A673 (cell line): ENCODE measurements around the gene SEC22A. TPM values are rescaled to one million over a fixed set of nuclear protein-coding genes. Genes with fewer than 3 reads are reported as not detected.

Source experiments
- BruUV-seq: library from RNA; stranded (reverse); fragments of 400-500 nt; replicated peaks from 2 replicates; lab custom pipeline; 2021; lab: Mats Ljungman, UMichigan
- CTCF ChIA-PET: fragments of 300-600 bp; sonication (Branson Sonifier 250); formaldehyde crosslinking; loops from one replicate; lab custom pipeline; 2022; ENCODE audit warnings: antibody characterized with exemption; lab: Charles Lee
- POLR2A ChIA-PET: fragments of 300-600 bp; sonication (Branson Sonifier 250); formaldehyde crosslinking; loops from one replicate; lab custom pipeline; 2022; ENCODE audit warnings: antibody characterized with exemption; ENCODE audit not compliant: low non-redundant PET; lab: Charles Lee
- DNase-seq: peaks from one replicate; pipeline ENCODE4 v3.0.0-alpha.2; 2015; ENCODE audit warnings: low spot score
- H3K27ac ChIP-seq: fragments of 200-600 bp; sonication (generic); 2 replicates; pipeline ENCODE4 v1.5.1; 2016; ENCODE audit warnings: mixed run types, low read depth, mild to moderate bottlenecking, mixed read lengths, antibody characterized with exemption, low read length; ENCODE audit not compliant: poor library complexity, severe bottlenecking
- H3K27me3 ChIP-seq: fragments of 200-600 bp; sonication (generic); replicated peaks from 2 replicates; pipeline ENCODE4 v1.6.1; 2017; ENCODE audit warnings: mixed run types, low read depth, mild to moderate bottlenecking, mixed read lengths, antibody characterized with exemption, low read length; ENCODE audit not compliant: insufficient read depth, poor library complexity
- H3K36me3 ChIP-seq: fragments of 200-600 bp; sonication (generic); 2 replicates; pipeline ENCODE4 v1.6.1; 2016; ENCODE audit warnings: mixed run types, mild to moderate bottlenecking, mixed read lengths, antibody characterized with exemption, low read length; ENCODE audit not compliant: insufficient read depth, poor library complexity, severe bottlenecking
- H3K4me1 ChIP-seq: fragments of 200-600 bp; sonication (generic); 2 replicates; pipeline ENCODE4 v1.6.1; 2017; ENCODE audit warnings: mixed run types, mild to moderate bottlenecking, mixed read lengths, antibody characterized with exemption, low read length; ENCODE audit not compliant: insufficient read depth, poor library complexity, severe bottlenecking
- H3K4me3 ChIP-seq: fragments of 200-600 bp; sonication (generic); 2 replicates; pipeline ENCODE4 v1.5.1; 2016; ENCODE audit warnings: low read depth, mixed run types, mild to moderate bottlenecking, mixed read lengths, low read length; ENCODE audit not compliant: poor library complexity, severe bottlenecking
- H3K9me3 ChIP-seq: fragments of 200-600 bp; sonication (generic); 2 replicates; pipeline ENCODE4 v1.6.1; 2016; ENCODE audit warnings: mixed run types, low read depth, mild to moderate bottlenecking, mixed read lengths, antibody characterized with exemption, low read length; ENCODE audit not compliant: poor library complexity, severe bottlenecking
- CTCF ChIP-seq: fragments of 300-800, 200-600 bp; sonication (generic); conservative IDR thresholded peaks from 2 replicates; pipeline ENCODE4 v1.5.1; 2017; ENCODE audit warnings: low read depth, mild to moderate bottlenecking, antibody characterized with exemption, low read length, moderate library complexity, mixed read lengths
- EZH2 ChIP-seq: fragments of 200-600 bp; sonication (generic); IDR thresholded peaks from 2 replicates; pipeline ENCODE4 v1.6.1; 2017; ENCODE audit warnings: borderline replicate concordance, low read depth, mild to moderate bottlenecking, mixed read lengths, antibody characterized with exemption, low read length; ENCODE audit not compliant: poor library complexity, severe bottlenecking
- intact Hi-C: fragments of 100-400 bp; cut with micrococcal nuclease; formaldehyde crosslinking; loops from one replicate; pipeline ENCODE4 v1.10.0; 2022; ENCODE audit not compliant: unreplicated experiment
- total RNA-seq: library from RNA; stranded (reverse); gene quantifications from 2 replicates; pipeline ENCODE4 v1.2.3, GENCODE V29; 2021

SEC22A gene
- total RNA-seq, 1 experiment from 2014 or later = 21.6 TPM

GRCh38 chr3:123279121-123279520, 77.4 kb downstream of the SEC22A start:
- ChIA-PET CTCF (no interaction called here), POLR2A (no interaction called here)
- Histone ChIP-seq H3K4me1 (no peaks in the 10 kb centered on the region), H3K27ac (no peak overlapping the region), H3K9me3 (no peaks in the 10 kb centered on the region), H3K36me3 (no peaks in the 10 kb centered on the region), H3K4me3 (no peak overlapping the region), H3K27me3 (no peaks in the 10 kb centered on the region)
- no peak for TF ChIP-seq EZH2
- TF ChIP-seq CTCF = no peak
- intact Hi-C loops = no loop called here
- no peak for DNase-seq
- no TSS peak for BruUV-seq

GRCh38 chr3:123281406-123281805, 79.7 kb downstream of the SEC22A start:
- Histone ChIP-seq H3K36me3 (no peaks in the 10 kb centered on the region), H3K9me3 (no peaks in the 10 kb centered on the region), H3K27me3 (no peaks in the 10 kb centered on the region), H3K27ac (no peak overlapping the region), H3K4me3 (no peak overlapping the region), H3K4me1 (no peaks in the 10 kb centered on the region)
- ChIA-PET CTCF (no interaction called here), POLR2A (no interaction called here)
- intact Hi-C loops = no loop called here
- no TSS peak for BruUV-seq
- no peak for TF ChIP-seq CTCF
- TF ChIP-seq EZH2 = no peak
- no peak for DNase-seq

DNA sequence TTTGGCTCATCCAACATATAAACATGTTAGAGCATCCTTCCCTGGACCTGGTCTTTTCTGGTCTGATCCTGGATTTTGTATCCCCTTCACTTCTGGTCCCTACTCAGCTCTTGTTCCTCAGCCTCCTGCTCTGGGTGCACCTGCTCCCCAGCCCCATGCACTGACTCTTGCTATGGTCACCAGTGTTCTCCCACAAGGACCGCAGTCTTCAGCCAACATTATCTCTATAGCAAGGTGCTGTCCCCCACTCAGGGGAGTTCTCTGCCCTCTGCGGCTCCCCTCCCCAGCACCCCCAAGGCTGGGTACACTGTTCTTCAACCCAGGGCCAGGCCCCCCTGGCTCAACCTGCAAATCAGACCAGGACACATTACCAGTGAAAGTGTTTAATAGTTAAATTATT, 80.2 kb downstream of the SEC22A start:
- intact Hi-C loops = no loop called here
- Histone ChIP-seq H3K4me1 (no peaks in the 10 kb centered on the region), H3K27me3 (no peaks in the 10 kb centered on the region), H3K27ac (no peak overlapping the region), H3K4me3 (no peak overlapping the region), H3K9me3 (no peaks in the 10 kb centered on the region), H3K36me3 (no peaks in the 10 kb centered on the region)
- POLR2A ChIA-PET = no interaction called here
- CTCF ChIA-PET = no interaction called here
- DNase-seq = no peak
- TF ChIP-seq EZH2 (no peak), CTCF (no peak)
- BruUV-seq = no TSS peak
